Left ventricle myocardium inferior (tissue), 1 donor: ENCODE measurements around the gene HDAC6. TPM values are rescaled to one million over a fixed set of nuclear protein-coding genes. Genes with fewer than 3 reads are reported as not detected.
"Not testable (repeated sequence)": the region's sequence is repeated elsewhere in the genome, so short reads cannot be mapped to it uniquely, and the experiment has no call there.

Experiments used
- DNase-seq: peaks from one replicate; pipeline ENCODE4 v3.0.0-alpha.2; 2020
- H3K27ac ChIP-seq: fragments of 200-600 bp; replicated peaks from 2 replicates; pipeline ENCODE4 v1.8.0; 2021
- H3K27me3 ChIP-seq: fragments of 200-600 bp; 2 replicates; pipeline ENCODE4 v1.8.0; 2021; ENCODE audit warnings: low read depth
- H3K36me3 ChIP-seq: fragments of 200-600 bp; 2 replicates; pipeline ENCODE4 v1.8.0; 2021
- H3K4me1 ChIP-seq: fragments of 200-600 bp; 2 replicates; pipeline ENCODE4 v1.8.0; 2021
- H3K4me3 ChIP-seq: fragments of 200-600 bp; 2 replicates; pipeline ENCODE4 v1.8.0; 2021; ENCODE audit warnings: mild to moderate bottlenecking, moderate library complexity
- H3K9me3 ChIP-seq: fragments of 200-600 bp; replicated peaks from 2 replicates; pipeline ENCODE4 v1.8.0; 2021
- intact Hi-C: fragments of 100-400 bp; cut with micrococcal nuclease; formaldehyde crosslinking; loops from one replicate; pipeline ENCODE4 v1.11.0; 2022
- total RNA-seq: library from RNA; stranded (reverse); fragmentation: NEBNext Ultra II Directional; extraction: Animal tissue kit (Norgen Biotek cat#: 25700); gene quantifications from one replicate; pipeline ENCODE4 v1.2.1, GENCODE V29; 2021
- TF ChIP-seq, protein P1 (sequence below): fragments of 200-600 bp; IDR thresholded peaks from 2 replicates; pipeline ENCODE4 v1.8.0; 2021; ENCODE audit warnings: antibody characterized with exemption, mild to moderate bottlenecking, borderline replicate concordance
- donor health status: DM: no; HTN: yes; CAD: no; lungs with severe emphysema.

The HDAC6 gene
- total RNA-seq, 1 donor from 2014 or later = 39.7 TPM

DNA sequence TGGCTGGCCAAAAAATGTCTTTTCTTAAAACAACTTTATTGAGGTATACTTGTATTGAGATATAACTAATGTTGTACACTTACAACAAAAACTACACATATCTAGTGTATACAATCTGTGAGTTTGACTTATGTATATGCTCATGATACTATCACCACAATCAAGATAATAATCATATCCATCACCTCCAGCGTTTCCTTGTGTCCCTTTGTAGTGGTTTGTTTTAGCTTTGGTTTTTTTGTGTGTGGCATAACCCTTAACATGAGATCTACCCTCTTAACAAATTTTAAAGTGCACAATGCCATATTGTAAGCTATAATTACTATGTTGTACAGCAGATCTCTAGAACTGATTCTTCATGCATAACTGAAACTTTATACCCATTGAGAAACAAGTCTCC is 47.0 kb downstream of the HDAC6 start:
- Histone ChIP-seq H3K36me3 (no peaks in the 10 kb centered on the region), H3K27me3 (no peaks in the 10 kb centered on the region), H3K27ac (no peak overlapping the region), H3K4me1 (no peaks in the 10 kb centered on the region), H3K4me3 (no peak overlapping the region), H3K9me3 (no peaks in the 10 kb centered on the region)
- intact Hi-C loops = no loop called here
- DNase-seq = no peak
- TF ChIP-seq, protein P1, sequence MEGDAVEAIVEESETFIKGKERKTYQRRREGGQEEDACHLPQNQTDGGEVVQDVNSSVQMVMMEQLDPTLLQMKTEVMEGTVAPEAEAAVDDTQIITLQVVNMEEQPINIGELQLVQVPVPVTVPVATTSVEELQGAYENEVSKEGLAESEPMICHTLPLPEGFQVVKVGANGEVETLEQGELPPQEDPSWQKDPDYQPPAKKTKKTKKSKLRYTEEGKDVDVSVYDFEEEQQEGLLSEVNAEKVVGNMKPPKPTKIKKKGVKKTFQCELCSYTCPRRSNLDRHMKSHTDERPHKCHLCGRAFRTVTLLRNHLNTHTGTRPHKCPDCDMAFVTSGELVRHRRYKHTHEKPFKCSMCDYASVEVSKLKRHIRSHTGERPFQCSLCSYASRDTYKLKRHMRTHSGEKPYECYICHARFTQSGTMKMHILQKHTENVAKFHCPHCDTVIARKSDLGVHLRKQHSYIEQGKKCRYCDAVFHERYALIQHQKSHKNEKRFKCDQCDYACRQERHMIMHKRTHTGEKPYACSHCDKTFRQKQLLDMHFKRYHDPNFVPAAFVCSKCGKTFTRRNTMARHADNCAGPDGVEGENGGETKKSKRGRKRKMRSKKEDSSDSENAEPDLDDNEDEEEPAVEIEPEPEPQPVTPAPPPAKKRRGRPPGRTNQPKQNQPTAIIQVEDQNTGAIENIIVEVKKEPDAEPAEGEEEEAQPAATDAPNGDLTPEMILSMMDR = no peak

DNA sequence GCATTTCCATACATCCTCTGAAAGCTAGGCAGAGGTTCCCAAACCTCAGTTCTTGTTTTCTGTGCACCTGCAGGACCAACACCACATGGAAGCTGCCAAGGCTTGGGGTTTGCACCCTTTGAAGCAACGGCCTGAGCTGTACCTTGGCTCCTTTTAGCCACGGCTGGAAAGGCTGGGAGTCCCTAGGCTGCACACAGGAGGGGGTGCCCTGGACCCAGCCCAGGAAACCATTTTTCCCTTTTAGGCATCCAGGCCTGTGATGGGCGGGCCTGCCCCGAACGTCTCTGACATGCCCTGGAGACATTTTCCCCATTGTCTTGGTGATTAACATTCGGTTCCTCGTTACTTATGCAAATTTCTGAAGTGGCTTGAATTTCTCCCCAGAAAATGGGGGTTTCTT is 51.0 kb downstream of the HDAC6 start:
- H3K27ac ChIP-seq = no peak overlapping the region
- DNase-seq = no peak
- no peak overlapping the region for H3K4me3 ChIP-seq
- no peaks in the 10 kb centered on the region for H3K27me3 ChIP-seq
- no peaks in the 10 kb centered on the region for H3K4me1 ChIP-seq
- intact Hi-C loops = no loop called here
- no peaks in the 10 kb centered on the region for H3K36me3 ChIP-seq
- no peaks in the 10 kb centered on the region for H3K9me3 ChIP-seq
- TF ChIP-seq, protein P1 = no peak

DNA sequence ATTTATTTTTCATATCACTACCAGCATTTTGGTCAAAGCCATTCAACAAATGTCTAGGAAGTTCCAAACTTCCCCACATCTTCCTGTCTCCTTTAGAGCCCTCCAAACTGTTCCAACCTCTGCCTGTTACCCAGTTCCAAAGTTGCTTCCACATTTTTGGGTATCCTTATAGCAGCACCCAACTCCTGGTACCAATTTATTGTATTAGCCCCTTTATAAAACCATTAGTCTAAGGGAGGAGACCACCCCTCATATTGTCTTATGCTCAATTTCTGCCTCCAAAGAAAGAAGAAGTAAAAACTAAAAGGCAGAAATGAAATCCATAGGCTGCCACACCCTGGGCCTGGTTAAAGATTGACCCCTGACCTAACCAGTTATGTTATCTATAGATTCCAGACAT is 51.6 kb downstream of the HDAC6 start:
- DNase-seq, intact Hi-C loops: not testable (repeated sequence)

DNA sequence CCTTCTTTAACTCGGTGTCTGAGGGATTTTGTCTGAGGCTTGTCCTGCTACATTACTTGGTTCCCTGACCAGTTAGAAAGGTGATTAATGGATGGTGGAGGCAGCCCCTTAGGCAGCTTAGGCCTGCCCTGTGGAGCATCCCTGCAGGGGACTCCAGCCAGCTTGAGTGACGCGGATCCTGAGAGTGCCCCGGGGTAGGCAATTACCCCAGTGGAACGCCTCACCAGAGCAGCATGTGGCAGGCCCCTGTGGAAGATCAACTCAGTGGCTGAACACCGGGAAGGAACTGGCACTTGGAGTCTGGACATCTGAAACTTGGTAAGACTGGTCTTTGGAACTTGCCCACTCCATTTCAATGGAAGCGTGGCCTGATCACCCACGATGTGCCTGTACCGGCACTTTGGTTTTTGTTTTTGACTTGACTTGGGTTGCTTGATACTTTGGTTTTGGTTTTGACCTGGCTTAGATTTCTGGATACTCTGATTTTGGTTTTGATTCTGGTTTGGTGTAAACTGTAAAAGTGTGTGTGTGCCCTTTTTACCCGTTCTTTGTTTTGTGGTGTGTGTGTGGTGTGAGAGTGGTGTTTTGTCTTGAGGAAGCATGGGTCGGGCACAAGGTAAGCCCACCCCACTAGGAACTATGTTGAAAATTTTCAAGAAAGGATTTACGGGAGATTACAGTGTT is 52.4 kb downstream of the HDAC6 start:
- H3K36me3 ChIP-seq, H3K27ac ChIP-seq, H3K27me3 ChIP-seq, H3K4me3 ChIP-seq, DNase-seq, intact Hi-C loops, H3K4me1 ChIP-seq, H3K9me3 ChIP-seq: not testable (repeated sequence)

More for the DNA sequence above, 51.6 kb downstream of the HDAC6 start:
- not testable (repeated sequence) for H3K9me3 ChIP-seq, H3K36me3 ChIP-seq, H3K4me1 ChIP-seq, H3K27ac ChIP-seq, H3K27me3 ChIP-seq, H3K4me3 ChIP-seq

DNA sequence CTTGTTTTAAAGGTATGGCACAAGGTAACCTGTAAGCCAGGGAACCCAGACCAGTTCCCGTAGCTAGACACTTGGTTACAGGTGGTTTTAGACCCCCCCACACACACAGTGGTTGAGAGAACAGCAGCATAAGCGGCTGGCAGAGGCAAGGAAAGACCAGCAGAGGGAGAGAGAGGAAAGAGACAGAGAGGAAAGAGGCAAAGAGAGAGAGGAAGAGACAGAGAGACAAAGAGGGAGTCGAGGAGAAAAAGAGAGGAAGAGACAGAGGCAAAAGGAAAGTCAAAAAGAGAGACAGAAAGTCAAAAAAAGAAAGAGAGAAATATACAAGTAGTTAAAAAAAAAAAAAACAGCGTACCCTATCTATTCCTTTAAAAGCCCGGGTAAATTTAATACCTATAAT is 53.0 kb downstream of the HDAC6 start:
- Histone ChIP-seq H3K36me3 (no peaks in the 10 kb centered on the region), H3K9me3 (no peaks in the 10 kb centered on the region), H3K27ac (no peak overlapping the region), H3K4me3 (no peak overlapping the region), H3K4me1 (no peaks in the 10 kb centered on the region), H3K27me3 (no peaks in the 10 kb centered on the region)
- TF ChIP-seq, protein P1 = no peak
- intact Hi-C loops = no loop called here
- no peak for DNase-seq

DNA sequence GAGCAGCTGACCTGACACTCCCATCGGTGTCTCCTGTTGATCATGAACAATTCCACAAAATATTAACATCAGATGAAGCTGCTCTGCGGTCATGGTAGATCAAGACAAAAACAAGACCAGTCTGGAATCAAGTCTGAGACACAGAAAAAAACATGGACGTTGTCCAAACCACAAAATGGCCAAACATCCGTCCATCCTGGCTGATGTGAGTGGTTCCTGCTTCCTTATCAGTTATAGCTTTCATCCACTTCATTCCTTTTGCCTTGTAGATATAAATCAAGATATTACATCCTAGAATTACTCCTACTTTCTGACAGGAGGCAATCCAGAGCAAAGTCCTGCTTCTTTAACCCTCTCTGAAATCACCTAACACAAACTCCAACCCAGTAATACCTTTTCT is 62.3 kb downstream of the HDAC6 start:
- H3K4me1 ChIP-seq = no peaks in the 10 kb centered on the region
- TF ChIP-seq, protein P1 = no peak
- no peak overlapping the region for H3K27ac ChIP-seq
- no peaks in the 10 kb centered on the region for H3K9me3 ChIP-seq
- no peak overlapping the region for H3K4me3 ChIP-seq
- no peaks in the 10 kb centered on the region for H3K36me3 ChIP-seq
- no peaks in the 10 kb centered on the region for H3K27me3 ChIP-seq
- DNase-seq = no peak
- intact Hi-C loops = no loop called here

DNA sequence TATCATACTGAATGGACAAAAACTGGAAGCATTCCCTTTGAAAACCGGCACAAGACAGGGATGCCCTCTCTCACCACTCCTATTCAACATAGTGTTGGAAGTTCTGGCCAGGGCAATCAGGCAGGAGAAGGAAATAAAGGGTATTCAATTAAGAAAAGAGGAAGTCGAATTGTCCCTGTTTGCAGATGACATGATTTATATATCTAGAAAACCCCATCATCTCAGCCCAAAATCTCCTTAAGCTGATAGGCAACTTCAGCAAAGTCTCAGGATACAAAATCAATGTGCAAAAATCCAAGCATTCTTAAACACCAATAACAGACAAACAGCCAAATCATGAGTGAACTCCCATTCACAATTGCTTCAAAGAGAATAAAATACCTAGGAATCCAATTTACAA is 70.2 kb downstream of the HDAC6 start:
- H3K9me3 ChIP-seq, H3K36me3 ChIP-seq, DNase-seq, H3K27ac ChIP-seq, H3K4me3 ChIP-seq, H3K4me1 ChIP-seq, H3K27me3 ChIP-seq, intact Hi-C loops: not testable (repeated sequence)

Other genes with a start within 250 kb of the HDAC6 start
- gene RBM3, start 227.6 kb upstream of the HDAC6 start, total RNA-seq = 121 TPM
- 137 TPM for gene WDR13, start 204.6 kb upstream of the HDAC6 start, total RNA-seq
- gene WAS, start 118.3 kb upstream of the HDAC6 start, total RNA-seq = 2.3 TPM
- gene SUV39H1, start 105.3 kb upstream of the HDAC6 start, total RNA-seq = 2.6 TPM
- not detected for gene GLOD5, start 40.3 kb upstream of the HDAC6 start, total RNA-seq
- not detected for gene GATA1, start 15.5 kb upstream of the HDAC6 start, total RNA-seq
- gene ERAS, start 24.4 kb downstream of the HDAC6 start, total RNA-seq = not detected
- gene PCSK1N, start 33.5 kb downstream of the HDAC6 start, total RNA-seq = not detected
- gene TIMM17B, start 95.7 kb downstream of the HDAC6 start, total RNA-seq = 76.1 TPM
- gene PQBP1, start 95.9 kb downstream of the HDAC6 start, total RNA-seq = 60.3 TPM
- 10.4 TPM for gene SLC35A2, start 109.6 kb downstream of the HDAC6 start, total RNA-seq
- 3.3 TPM for gene PIM2, start 117.0 kb downstream of the HDAC6 start, total RNA-seq
- 21.2 TPM for gene OTUD5, start 155.5 kb downstream of the HDAC6 start, total RNA-seq
- 0.30 TPM for gene KCND1, start 169.8 kb downstream of the HDAC6 start, total RNA-seq
- 20.7 TPM for gene GRIPAP1, start 200.2 kb downstream of the HDAC6 start, total RNA-seq
- gene TFE3, start 241.3 kb downstream of the HDAC6 start, total RNA-seq = 19.2 TPM